GM18520 (cell line): Measurements from ENCODE around the gene MUS81.
"Not testable (repeated sequence)": the region's sequence is repeated elsewhere in the genome, so short reads cannot be mapped to it uniquely, and the experiment has no call there.

Experiments used
- ATAC-seq: cut with Tn5 transposase; IDR thresholded peaks from one replicate; pipeline ENCODE4 v1.9.1; 2021; ENCODE audit not compliant: unreplicated experiment

MUS81 gene

DNA sequence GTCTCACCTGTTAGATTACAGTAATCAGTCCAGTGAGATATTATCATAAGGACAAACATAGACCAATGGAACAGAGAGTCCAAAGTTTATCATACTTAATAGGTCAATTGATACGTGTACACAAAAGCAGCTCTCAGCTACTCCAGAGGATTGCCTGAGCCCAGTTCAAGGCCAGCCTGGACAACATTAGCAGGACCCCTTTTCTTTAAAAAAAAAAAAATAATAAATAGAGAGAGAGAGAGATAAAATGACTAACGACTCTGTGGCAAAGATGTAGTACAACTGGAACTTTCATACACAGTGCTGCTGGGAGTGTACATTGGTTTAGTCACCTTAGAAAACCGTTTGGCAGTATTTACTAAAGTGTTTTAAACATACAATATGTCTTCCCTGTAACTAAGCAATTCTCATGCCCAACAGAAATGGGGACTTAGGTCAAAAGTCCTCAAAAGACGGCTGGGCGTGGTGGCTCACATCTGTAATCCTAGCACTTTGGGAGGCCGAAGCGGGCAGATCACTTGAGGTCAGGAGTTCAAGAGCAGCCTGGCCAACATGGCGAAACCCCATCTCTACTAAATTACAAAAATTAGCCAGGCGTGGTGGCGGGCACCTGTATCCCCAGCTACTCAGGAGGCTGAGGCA lies 15.9 kb upstream of the MUS81 start:
- no peak for ATAC-seq

DNA sequence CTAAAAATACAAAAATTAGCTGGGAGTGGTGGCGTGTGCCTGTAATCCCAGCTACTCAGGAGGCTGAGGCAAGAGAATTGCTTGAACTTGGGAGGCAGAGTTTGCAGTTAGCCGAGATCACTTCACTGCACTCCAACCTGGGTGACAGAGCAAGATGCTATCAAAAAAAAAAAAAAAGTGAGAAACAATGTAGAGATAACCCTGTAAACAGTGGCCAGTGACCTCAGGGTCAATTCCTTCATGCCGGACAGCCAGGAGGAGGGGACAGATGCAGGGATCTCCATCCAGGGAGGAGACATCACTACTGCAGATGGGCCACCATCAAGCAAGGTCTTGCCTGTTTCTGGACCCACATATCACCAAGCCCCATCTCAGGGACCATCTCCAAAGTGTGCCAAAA lies 12.5 kb upstream of the MUS81 start:
- ATAC-seq: no peak

DNA sequence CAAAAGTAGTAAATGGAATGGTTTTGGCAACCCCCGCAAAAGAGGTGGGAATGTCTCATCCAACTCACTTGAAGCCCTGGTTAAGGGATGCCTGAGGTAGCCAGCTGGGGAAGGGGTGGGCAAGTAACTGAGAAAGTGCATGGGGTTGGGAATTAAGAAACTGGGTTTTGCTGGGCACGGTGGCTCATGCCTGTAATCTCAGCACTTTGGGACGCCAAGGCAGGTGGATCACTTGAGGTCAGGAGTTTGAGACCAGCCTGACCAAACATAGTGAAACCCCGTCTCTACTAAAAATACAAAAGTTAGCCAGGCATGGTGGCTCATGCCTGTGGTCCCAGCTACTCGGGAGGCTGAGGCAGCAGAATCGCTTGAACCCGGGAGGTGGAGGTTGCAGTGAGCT lies 11.5 kb upstream of the MUS81 start:
- ATAC-seq: not testable (repeated sequence)

DNA sequence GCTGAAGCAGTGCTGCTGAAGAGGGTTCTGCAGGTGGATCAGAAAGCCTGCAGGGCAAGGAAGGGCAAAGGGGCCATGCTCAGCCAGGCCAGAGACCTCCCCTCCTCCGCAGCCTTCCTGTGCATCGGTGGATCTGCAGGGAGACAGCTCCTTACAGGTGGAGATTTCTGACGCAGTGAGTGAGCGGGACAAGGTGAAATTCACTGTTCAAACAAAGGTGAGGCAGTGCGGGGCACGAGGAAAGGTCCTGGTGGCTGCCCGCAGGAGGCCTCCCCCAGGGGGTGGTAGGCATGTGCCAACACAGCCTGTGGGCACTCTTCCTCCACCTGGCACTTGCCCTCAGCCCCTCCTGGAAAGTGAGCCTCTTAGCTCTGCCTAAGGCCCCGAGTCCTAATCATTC lies 10.9 kb upstream of the MUS81 start:
- no peak for ATAC-seq

DNA sequence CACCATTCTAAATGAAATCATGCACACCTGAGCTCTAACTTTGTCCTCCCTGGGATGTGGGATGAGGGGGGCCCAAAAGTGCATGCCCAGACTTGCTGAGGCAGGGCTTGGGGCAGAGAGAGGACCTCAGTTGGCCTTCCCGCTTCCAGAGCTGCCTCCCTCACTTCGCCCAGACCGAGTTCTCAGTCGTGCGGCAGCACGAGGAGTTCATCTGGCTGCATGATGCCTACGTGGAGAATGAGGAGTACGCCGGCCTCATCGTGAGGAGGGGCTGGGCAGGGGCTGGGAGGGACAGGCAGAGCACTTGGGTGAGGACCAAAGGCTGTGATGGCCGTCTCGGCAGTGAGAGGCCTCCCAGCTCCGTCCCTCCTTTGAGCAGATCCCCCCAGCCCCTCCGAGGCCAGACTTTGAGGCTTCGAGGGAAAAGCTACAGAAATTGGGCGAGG lies 10.4 kb upstream of the MUS81 start:
- no peak for ATAC-seq

DNA sequence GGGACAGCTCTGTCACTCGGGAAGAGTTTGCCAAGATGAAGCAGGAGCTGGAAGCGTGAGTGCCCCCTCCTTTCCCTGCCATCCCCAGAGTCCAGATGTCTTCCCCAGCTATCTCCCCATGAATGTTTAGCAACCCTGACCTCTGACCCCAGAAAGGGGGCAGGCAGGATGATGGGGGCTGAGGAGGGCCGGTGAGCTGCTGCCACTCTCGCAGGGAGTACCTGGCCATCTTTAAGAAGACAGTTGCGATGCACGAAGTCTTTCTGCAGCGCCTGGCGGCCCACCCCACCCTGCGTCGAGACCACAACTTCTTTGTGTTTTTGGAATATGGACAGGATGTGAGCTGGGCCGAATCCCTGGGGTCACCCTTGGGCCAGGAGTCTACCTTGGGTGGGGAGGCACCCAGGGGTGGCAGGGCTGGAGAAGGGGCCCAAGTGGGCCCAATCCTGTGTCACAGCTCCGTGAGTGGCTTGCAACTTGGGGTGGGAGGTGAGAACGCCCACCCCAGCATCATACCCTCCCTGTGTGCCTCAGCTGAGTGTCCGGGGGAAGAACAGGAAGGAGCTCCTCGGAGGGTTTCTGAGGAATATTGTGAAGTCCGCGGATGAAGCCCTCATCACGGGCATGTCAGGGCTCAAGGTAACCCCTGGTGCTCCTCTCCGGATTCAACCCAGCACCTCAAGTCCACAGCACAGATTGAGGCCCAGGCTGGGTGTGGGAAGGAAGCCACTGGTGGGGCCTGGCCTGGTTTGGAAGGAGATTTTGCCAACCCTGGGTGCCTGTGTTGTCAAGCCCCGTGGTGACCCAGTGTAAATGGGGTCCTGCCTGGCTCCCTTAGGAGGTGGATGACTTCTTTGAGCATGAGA lies 9.8 kb upstream of the MUS81 start:
- no peak for ATAC-seq

DNA sequence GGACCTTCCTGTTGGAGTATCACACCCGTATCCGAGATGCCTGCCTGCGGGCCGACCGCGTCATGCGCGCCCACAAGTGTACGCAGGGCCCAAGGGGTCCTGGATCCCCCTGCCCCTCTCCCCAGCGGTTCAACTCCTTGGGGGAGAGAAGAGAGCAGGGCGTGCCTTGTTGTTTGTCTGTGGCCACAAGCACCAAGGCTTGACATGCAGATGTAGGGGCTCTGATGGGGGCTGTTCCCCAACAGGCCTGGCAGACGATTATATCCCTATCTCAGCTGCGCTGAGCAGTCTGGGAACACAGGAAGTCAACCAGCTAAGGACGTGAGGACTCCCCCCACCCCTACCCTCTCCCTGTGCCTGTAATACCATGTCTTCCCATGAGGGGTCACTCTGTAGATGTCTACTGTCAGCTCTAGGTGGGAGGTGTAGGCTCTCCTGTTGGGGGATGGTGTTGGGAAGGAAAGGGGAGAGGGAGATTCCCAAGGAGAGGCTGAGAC lies 9.1 kb upstream of the MUS81 start:
- ATAC-seq: no peak

DNA sequence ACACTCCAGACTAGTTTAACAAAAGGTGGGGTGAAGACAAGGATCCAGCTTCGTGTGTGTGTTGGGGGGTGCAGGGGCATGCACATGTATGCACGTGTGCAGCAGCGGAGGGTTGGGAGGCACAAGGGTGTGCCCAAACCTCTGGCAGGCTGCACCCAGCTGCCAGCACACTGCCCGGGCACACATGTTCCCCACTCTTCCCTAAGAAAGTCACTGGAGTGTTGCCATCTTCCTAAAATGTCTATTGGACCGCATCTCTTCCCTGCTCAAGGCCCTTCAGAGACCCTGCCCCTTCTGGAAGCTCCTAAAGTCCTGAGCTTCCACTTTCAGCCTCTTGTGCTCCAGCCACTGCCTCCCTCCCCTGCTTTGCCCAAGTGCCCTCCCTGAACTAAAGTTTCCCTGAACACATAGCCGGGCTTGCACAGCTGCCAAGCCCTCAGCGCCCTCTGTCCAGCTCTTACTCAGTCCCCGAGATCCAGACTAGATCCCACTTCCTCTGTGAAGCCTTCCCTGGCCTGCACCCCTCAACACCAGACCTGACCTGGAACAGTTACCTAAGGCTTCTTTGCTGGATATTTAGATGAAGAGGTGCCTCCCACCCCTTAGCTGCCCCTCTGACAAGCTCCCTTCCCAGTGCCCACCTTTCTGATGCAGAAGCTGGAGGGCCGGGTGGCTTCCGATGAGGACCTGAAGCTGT lies 8.3 kb upstream of the MUS81 start:
- no peak for ATAC-seq

DNA sequence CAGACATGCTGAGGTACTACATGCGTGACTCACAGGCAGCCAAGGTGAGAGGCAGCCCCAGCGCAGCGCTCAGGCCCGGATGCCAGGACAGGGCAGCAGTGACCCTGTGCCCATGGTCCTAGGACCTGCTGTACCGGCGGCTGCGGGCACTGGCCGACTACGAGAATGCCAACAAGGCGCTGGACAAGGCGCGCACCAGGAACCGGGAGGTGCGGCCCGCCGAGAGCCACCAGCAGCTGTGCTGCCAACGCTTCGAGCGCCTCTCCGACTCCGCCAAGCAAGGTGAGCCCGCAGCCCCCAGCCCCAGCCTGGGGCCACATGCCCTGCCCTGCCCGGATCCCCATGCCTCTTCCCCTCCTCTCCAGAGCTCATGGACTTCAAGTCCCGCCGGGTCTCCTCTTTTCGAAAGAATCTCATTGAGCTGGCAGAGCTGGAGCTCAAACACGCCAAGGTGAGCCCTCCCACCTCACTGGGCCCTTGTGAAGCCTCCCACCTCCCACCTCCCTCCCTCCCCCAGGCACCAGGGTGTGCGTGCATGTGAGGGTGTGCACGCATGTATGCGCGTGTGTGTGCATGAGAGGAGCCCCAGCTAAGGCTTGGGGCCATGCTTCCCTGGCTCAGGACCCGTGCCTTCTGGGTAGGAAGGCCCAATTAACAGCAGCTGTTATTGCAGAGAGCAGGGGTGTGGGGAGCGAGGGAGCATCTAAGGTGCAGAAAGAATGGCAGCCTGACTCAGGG lies 7.6 kb upstream of the MUS81 start:
- ATAC-seq: no peak

DNA sequence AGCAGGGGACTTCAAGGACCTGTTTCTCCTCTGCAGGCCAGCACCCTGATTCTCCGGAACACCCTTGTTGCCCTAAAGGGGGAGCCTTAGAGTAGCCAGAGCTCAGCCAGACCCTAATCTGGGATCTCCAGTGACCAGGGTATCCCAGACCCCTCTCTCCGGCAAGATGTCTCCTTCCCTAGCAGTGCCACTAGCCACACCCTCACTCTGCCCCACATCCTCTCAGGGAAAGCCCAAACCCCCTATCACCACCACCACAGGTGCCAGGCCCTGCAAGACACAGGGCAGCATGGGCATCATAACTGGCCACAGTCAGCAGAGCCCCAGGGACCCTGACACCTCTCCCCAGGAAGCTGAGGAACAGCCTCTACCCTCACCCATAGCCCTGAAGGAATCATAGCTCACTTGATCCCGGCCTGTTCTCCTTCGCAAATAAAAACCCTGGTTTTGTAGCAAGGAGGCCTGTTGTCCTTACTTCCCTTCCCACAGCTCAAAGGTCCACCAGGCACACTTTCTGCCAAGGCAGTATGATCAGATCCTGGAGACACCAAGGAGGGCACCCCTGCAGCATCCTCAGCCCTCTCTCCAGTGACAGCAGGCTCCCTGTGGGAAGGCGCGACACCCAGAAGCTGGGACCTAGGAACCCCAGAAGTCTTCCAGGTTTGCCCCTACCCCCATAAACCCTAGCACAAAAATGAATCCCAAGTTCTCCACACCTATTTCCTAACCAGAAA lies 6.8 kb upstream of the MUS81 start:
- ATAC-seq: no peak

DNA sequence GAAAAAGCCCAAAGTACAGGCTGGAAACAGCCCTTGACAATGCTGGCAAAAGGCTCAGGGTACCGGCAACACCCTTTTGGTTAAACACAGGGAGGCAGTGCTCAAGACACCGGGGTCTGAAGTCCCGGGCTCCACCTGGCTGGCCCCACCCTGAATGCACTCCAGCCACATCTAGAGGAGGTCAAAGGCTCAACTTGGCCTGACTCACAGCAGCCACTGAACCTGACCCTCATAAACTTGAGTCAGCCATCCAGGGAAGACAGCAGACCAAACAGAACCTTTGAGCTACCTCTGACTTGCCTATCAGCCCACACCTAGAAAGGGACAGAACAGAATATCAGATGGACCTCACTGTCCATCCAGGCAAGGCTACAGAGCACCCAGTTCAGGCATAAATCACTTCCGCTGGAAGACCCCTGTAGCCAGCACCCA lies 6.1 kb upstream of the MUS81 start:
- no peak for ATAC-seq

DNA sequence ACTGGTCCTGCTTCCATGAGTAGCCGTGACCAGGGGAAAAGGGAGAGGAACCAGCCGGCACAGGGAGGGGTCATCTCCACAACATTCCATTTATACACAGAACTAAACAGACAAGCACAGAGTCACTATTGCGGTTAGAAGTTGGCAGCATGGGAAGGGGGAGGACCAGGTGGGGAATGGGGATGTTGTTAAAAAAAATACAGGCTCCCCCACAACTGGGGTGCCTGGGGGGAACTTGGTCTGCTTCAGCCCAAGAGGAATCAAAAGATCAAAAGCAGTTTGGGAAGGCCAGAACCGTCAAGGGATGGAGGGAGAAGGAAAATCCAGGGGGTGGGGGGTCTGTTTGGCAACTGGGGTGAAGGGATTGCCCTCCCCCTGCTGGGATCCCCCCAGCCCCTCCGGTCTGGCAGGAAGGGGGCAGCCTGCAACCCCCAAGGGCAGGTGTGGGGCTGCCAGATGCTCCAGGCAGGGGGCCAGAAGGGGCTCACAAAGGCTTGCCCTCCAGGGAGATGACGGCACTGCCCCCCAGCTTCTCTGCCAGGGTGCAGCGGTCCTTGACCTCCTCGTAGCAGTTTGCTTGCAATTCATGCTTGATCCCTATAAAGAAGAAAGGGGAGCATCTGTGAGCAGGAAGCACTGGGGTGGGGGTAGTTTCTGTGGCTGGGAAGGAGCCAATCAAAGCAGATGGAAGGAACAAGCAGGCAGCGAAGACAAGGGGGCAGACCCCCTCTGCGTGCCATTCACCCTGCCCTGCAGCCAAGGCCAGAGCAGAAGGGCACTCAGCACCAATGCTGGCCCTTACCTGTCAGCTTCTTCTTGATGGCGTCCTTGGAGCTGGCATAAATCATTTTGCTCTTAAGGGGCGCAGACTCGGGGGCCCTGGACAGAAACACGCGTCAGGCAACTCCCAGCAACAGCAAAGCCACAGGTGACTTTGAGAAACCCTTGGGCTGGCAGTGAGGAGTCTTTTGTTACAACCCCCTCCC lies 5.1 kb upstream of the MUS81 start:
- no peak for ATAC-seq

DNA sequence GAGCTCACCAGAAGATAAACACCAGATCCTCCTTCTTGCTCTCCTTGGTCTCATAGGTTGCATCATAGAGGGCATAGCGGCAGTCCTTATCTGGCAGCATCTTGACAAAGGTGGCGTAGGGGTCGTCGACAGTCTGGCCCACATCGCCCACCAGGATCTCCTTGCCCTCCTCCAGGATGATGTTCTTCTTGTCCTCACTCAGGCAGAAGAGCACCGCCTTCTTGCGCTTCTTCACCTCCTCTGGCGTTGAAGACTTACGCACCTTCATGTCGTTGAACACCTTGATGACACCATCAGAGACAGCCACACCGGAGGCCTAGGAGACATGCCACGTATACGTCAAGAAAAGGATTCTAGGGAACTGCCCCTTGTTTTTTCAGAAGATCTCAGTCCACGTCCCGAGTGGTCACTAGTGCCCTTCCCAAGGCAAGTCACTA lies 4.3 kb upstream of the MUS81 start:
- no peak for ATAC-seq

DNA sequence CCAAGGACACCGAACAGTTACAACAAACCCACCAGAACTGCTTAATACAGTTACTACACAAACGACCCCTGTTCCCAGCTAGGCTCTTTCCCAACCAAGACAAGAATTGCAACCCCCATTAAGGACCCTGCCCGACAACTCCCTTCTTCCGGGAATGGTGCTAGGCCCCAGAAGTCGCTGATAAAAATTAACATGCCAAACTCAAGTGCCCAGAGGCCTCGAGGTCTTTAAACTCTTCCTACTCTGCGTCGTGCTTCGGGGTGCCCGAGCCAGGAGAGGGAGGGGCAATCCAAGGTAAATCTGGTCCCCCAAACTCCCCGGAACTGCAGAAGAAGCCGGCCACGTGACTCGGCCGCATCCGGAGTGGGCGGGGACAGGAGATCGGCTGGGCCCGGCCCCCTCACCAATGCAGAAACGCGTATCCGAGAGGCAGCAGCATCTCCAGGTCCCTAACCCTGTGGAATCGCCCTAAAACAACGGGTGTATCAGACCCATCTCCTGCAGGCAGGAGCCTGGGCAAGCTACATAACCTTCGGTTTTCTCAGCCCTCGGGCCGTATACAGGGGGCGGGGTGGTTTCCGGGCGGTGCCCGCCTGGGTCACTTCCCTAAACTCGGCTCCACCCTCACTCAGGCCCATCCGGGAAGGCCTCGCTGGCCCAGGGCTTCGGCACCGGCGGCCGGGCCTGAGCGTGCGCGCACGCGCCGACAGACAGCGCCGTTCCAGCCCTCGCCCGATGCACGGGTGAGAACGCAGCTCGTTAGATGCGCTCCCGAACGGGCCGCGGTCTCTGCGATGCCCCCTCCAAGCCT lies 3.3 kb upstream of the MUS81 start:
- peak; percentile 20 for ATAC-seq

DNA sequence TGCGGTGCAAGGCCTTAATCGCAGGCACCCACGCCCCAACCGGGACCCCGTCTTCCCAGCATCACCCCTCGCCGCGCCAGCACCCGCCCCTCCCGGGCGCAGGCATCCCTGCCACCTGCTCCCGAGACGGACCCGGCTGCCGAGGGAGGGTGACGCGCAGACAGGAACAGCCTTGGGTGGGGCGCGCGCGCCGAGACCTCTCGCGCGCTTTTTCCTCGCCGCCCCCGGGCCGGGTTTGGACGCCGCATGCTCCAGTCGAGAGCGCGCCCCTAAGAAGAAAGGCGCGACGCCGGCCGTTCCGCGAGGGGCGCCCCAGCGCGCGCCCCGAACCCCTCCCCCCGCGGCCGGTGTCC lies 2.8 kb upstream of the MUS81 start:
- ATAC-seq: no peak

DNA sequence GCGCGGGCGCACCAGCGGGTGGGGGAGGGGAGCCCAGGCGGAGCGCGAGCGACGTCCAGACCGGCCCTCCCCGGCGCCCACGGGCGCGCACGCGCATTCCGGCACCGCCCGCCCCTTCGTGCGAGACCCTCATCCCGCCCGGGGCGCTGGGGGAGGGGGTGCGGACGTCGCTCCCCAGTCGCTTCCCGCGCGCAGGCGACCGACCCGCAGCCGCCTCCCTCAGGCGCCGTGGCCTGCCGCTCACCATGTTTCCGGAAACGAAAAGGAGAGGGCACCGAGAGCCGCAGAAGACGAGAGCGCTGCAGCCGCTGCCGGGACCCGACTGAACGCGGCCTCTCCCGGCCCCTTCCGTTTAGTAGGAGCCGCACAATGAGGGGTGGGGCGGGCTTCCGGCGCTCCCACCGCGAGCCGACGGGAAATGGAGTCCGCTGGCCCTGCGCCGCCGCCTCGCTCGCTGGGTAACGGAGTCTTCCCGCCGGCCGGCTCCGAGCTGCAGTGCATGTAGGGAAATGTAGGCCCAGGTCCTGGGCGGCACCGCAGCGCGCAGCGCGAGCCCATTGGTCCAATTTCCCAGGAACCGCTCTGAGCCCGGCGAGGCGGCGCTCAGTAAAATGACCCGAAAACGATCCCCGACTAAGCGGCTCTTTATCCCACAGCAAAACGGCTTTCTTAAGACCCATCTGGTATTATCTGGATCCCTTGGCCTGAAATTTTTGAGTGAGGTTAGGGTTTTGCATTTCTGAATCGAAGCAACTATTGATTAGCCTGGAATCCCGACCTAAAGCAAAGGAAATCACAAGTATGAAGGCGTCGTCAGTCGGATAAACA lies 2.2 kb upstream of the MUS81 start, which contains the start of gene CFL1:
Gene CFL1, minus strand, starts transcription at position 328 of the 828 bp plus-strand sequence. Its CDS starts 81 bp downstream, at position 247.
- ATAC-seq: peak; percentile 41

DNA sequence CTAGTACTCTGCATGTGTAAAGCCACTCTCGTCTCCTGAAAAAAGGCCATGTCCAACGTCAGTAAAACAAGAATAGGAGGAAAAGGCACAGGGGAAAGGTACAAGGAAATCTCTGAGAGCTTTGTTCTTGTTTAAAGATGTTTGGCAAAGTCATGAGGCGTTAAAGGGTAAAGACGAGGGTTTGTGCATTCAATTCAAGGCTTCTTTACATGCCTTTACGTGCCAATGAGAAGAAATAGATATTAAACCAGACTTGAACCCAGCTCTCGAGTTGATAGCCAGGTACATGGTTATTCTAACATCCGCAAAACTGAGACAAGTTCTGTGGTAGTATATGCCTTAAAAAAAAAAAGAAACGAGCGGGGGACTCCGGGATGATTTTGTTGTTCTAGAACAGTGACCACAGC lies 1.5 kb upstream of the MUS81 start:
- no peak for ATAC-seq
